NK-92 (cell line): ENCODE results near the gene SART1.

ENCODE experiments used
- DNase-seq: peaks from one replicate; lab custom pipeline; 2025; ENCODE audit not compliant: unreplicated experiment; lab: John Stamatoyannopoulos, UW

SART1 gene

DNA sequence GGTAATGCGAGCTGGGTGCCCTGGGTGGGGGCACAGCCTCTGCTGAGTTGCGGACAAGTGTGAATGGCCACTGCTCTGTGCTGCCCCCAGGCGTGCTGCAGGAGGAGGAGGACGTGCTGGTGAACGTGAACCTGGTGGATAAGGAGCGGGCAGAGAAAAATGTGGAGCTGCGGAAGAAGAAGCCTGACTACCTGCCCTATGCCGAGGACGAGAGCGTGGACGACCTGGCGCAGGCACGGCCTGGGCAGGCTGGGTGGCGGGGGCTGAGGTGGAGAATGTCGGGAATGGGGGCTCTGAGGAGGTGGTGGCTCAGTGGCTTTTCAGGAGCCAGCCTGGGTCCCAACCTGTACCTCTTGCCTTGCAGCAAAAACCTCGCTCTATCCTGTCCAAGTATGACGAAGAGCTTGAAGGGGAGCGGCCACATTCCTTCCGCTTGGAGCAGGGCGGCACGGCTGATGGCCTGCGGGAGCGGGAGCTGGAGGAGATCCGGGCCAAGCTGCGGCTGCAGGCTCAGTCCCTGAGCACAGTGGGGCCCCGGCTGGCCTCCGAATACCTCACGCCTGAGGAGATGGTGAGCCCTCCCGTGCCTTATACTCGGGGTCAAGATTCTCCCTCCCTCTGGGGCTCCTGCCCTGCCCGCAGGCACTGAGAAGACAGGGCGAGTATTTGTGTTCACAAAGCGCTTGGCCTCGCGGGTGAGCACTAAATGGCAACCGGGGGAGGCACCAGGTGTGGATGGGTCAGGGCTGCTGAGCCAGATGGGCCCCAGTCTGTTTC is 4.6 kb downstream of the SART1 start:
- no peak for DNase-seq

GRCh38 chr11:65967329-65967934 is 5.9 kb downstream of the SART1 start:
- no peak for DNase-seq

DNA sequence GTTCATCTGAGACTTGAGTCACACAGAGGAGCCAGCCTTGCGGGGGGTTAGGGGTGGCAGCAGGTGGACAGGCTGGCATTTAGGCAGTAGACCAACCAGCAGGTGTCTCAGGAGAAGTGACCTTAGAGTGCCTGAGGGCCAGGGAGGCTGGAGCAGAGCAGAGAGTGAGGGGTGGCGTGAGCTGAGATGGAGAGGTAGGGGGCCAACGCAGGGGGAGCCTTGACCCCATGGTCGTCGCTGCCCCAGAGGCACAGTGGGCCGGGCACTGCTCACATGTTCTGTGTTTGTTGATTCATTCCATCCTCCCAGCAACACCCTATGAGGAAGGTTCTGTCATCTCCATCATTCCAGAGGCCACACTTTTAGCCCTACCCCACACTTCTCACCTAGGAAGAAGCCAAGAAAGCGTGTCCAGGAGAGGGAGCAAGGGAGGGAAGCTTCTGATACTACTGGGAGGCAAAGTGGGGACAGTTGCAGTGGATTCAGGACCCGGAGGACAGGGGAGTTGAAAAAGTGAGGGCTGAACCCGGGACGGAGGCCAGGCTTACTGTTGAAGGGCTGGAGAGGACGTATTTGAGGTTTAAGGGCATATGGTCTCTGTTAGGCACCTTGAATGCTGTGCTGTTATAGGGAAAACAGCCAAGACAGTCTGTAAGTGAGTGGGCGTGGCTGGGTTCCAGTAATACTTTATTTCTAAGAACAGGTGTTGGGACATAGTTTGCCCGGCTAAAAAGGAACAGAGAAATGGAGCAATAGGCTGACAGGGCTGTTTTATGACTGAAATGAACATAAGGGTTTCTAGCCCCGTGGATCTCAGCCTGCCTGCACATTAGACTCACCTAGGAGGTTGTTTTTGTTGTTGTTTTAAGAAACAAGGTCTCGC is 7.3 kb downstream of the SART1 start:
- no peak for DNase-seq

GRCh38 chr11:65972116-65972515 is 10.6 kb downstream of the SART1 start:
- DNase-seq, result no peak

- DNase-seq, result no peak
These were observed 12.0 kb downstream of the SART1 start for GRCh38 chr11:65973439-65974110.

DNA sequence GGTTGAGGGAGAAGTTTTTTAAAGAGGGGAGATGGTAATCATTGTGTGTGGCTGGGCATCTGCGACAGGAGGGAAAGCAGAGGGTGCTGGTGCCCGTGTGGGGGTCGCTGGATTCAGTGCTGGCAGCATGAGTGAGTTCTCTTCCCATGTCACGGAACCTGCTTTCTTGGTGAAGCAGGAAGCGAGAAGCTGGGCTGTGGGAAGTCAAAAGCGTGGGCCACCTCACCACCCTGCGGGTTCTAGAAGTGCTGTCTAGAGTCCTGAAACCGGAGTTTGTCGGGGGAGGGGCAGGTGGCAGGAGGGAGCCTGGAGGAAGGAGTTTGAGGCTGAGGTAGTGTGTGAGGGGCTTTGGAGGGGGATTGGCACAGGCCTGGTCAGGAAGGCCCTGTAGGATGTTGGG is 14.2 kb downstream of the SART1 start:
- DNase-seq, result no peak

GRCh38 chr11:65976216-65977176 is 15.0 kb downstream of the SART1 start:
- DNase-seq, result no peak

GRCh38 chr11:65977621-65978390 is 16.3 kb downstream of the SART1 start:
- no peak for DNase-seq

DNA sequence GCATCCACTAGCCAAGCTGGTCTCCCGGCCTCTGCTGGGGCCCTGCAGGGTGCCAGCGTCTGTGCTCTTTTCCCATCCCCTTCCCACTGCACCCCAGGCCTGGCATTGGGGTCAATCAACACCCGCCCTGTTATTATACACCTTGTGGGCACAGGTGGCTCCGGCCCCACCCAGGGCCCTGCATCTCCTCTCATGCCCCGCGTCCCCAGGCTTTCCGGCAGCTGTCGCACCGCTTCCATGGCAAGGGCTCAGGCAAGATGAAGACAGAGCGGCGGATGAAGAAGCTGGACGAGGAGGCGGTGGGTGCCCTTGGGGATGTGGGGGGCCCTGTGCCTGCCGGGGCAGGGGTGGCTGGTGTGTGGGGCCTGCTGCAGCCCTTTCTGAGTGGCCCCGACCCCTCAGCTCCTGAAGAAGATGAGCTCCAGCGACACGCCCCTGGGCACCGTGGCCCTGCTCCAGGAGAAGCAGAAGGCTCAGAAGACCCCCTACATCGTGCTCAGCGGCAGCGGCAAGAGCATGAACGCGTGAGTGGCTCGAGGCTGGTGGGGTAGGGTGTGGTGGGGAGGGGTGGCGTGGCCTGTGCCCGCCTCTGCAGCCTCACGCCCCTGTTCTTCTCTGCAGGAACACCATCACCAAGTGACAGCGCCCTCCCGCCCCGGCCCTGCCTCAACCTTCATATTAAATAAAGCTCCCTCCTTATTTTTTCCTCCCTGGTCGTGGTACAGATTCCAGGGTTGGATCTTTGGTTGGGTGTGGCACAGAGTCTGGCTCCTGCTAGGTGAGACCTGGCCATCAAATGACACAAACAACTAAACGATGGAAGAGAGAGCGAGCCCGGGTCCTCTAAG is 17.1 kb downstream of the SART1 start:
- DNase-seq, result no peak

DNA sequence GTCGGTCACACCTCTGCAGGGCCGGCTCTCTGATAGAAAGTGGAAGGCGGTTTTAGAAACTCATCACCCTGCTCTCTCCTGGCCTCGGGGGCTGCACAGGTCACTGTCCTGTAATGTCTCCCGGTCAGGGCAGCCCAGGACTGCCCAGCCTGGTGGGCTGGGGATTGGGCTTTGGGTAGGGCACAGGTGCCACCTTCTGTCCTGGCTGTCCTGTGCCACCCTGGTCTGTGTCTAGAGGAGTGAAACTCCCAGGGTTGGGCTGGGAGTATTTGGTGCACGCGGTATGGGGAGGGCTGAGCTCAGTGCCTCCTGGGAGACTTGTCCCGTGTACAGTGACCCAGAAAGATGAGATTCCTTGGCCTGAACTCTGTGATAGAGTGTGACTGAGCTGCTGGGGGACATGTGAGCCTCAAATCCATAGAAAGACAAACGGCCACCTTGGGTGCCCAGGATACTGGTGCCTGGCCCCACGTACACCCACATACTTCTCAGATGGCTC is 17.8 kb downstream of the SART1 start:
- no peak for DNase-seq

DNA sequence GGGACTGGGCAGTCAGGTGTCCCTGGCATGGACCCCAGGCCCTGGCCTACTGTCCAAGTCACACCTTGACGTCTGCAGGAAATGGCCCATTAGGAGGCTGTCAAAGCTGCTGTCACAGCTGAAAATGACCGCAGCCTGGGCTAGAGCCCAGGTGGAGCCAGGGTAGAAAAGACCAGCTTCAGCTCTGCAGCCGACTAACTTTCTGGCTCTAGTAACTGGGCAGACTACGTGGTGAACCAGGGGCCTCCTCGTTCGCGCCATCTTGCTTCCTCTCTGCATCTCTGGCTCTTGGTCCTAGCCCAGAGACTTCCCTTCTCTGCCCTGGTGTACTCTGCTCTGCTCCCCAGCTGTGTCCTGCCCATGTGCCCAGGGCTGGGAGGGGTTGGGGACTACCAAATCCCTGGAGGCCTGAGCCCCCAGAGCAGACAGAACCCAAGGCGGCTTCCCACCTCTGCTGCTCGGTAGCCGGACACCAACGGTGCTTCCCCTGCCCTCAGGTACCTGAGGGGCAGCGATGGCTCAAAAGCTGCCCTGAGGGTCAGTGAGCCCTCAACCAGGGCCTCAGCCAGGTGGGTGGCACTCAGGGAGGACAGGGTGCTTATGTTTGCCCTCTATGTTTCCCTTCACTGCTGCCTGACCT is 19.7 kb downstream of the SART1 start:
- DNase-seq, result no peak

DNA sequence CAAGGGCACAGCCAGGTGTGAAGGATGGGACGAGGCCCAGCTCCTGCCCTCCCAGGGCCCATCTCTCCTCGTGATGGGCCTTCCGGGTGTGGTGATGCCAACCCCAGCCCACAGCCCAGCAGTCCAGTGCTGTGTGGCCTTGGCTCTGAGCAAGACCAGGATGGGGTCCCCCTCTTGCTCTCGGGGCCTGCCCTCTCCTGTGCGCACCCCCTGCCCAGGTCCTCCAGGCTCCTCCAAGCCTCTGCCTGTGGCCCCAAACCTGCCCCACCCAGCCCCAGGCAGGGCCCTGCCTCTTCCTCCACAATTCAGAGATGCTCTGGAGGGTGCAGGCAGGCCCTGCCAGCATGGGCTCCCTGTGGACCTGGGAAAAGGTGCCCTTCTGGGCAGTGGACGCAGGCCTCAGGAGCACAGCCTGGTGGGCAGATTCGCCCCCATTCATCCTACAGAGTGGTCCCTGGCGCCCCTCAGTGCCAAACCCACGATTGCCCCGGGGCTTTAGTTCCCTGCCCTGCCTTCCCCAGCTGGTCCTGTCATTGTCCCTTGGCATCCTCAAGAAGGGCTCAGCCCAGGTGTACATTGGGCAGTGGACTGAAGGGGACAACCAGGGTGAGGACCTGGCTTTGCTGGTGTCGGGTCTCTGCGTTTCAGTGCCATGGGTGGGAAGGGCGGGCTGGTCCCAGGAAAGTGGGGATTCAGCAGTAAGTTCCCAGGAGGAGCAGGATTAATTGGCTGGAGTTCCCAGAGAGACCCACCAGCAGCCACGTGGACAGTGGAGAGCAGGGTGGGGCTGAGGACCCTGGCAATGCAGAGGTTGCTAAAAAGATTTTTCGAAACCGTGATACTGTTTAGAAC is 20.7 kb downstream of the SART1 start:
- DNase-seq, result no peak

GRCh38 chr11:65982824-65983588 is 21.5 kb downstream of the SART1 start:
- DNase-seq, result no peak

- DNase-seq, result no peak
These were observed 22.1 kb downstream of the SART1 start for GRCh38 chr11:65983589-65983987.

- DNase-seq, result no peak
These were observed 25.8 kb downstream of the SART1 start for GRCh38 chr11:65987336-65987735.
